Measurements from ENCODE around the gene PCNX3. TPM values are rescaled to one million over a fixed set of nuclear protein-coding genes. Genes with fewer than 3 reads are reported as not detected.

Gene PCNX3
- total RNA-seq, 1 donor from 2014 or later = 35.9 TPM

- no peak overlapping the region for H3K4me3 ChIP-seq (ENCODE audit: low read depth, low read length)
- DNase-seq (ENCODE audit: low read depth) = no peak
- TF ChIP-seq, protein P1, sequence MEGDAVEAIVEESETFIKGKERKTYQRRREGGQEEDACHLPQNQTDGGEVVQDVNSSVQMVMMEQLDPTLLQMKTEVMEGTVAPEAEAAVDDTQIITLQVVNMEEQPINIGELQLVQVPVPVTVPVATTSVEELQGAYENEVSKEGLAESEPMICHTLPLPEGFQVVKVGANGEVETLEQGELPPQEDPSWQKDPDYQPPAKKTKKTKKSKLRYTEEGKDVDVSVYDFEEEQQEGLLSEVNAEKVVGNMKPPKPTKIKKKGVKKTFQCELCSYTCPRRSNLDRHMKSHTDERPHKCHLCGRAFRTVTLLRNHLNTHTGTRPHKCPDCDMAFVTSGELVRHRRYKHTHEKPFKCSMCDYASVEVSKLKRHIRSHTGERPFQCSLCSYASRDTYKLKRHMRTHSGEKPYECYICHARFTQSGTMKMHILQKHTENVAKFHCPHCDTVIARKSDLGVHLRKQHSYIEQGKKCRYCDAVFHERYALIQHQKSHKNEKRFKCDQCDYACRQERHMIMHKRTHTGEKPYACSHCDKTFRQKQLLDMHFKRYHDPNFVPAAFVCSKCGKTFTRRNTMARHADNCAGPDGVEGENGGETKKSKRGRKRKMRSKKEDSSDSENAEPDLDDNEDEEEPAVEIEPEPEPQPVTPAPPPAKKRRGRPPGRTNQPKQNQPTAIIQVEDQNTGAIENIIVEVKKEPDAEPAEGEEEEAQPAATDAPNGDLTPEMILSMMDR (conservative IDR thresholded peaks at IDR 0.05; ENCODE audit: low read depth, low read length) = no peak
Observed at GRCh38 chr11:65599955-65600246, 15.7 kb upstream of the PCNX3 start.

GRCh38 chr11:65604258-65604657 is 11.3 kb upstream of the PCNX3 start:
- TF ChIP-seq, protein P1 (conservative IDR thresholded peaks at IDR 0.05; ENCODE audit: low read depth, low read length) = no peak
- H3K4me3 ChIP-seq (ENCODE audit: low read depth, low read length) = no peak overlapping the region
- no peak for DNase-seq (ENCODE audit: low read depth)

DNA sequence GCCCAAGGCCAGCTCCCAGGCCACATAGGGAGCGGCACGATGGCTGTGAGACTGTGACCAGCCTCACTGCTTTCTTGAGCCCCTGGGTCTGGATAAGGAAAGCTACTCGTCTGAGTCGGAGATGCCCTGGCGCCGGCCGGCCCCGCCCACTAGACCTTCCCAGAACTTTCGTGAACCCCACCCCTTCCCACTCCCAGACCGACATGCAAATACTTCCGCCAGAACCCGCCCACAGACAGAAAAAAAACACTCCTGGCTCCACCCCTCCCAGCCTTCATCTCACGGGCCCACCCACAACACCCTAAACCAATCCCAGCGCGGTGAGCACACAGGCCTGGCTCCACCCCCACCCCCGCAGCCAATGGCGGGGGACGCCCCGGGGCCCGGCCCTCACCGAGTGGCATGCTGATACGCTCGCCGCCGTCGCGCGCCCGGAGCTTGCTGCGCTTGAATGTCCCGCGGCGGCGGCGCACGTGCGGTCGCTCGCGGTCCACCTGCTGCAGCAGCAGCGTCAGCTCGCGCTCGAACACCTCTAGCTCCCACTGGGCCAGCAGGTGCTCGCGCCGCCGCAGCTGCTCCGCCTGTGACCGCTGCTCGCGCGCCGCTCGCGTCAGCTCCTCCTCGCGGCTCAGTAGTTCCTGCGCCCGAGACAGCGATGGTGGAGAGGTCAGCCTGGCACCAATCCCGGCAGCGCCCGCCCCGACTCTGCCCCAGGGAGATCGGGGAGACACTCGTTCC is 8.5 kb upstream of the PCNX3 start:
- TF ChIP-seq, protein P1 (conservative IDR thresholded peaks at IDR 0.05; ENCODE audit: low read depth, low read length) = no peak
- no peak overlapping the region for H3K4me3 ChIP-seq (ENCODE audit: low read depth, low read length)
- DNase-seq (ENCODE audit: low read depth) = no peak

- TF ChIP-seq, protein P1 (conservative IDR thresholded peaks at IDR 0.05; ENCODE audit: low read depth, low read length) = no peak
- no peak overlapping the region for H3K4me3 ChIP-seq (ENCODE audit: low read depth, low read length)
- no peak for DNase-seq (ENCODE audit: low read depth)
Observed at GRCh38 chr11:65607614-65608426, 7.8 kb upstream of the PCNX3 start.

DNA sequence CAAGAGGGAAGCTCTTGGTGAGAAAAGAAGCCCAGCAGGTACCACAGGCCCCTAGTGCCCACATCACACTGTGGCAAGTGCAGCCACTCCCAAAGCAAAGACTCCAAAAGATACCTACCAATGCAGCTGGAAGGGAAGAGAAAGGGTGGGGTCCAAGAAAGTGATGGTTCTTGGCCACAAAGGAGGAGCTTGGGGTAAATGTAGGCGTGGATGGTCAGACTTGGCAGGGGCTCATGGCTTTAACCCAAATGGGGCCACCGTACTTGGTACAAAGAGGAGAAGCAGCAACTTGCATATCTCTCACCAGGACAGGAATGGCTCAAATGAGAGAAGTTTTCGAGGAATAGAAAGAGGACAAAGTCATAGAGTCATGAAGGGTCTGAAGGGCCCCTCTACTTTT is 6.3 kb upstream of the PCNX3 start:
- TF ChIP-seq, protein P1 (conservative IDR thresholded peaks at IDR 0.05; ENCODE audit: low read depth, low read length) = no peak
- H3K4me3 ChIP-seq (ENCODE audit: low read depth, low read length) = no peak overlapping the region
- DNase-seq (ENCODE audit: low read depth) = no peak

DNA sequence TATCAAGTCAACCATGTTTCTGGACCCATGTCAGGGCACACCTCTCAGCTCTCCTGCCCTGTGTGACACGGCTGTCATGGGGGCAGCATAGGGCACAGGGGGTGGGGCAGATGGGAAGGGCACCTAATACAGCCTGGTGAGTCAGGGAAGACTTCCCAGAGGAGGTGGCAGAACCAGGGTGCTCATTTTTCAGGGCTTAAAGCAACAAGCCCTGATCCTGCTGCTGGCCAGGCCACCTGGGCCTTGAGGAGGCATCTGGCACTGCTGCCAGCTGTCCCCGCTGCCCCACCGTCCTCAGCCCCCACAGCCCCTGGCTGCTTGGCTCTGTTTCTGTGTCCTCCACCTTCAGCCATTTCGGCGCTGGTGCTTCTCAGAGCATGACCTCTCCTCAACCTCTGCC is 5.9 kb upstream of the PCNX3 start:
- TF ChIP-seq, protein P1 (conservative IDR thresholded peaks at IDR 0.05; ENCODE audit: low read depth, low read length) = no peak
- DNase-seq (ENCODE audit: low read depth) = no peak
- H3K4me3 ChIP-seq (ENCODE audit: low read depth, low read length) = no peak overlapping the region

Measured in epithelial cell of proximal tubule (primary cell).